Fibroblast of villous mesenchyme (primary cell): ENCODE data around the gene RAB6B. TPM values are rescaled to one million over a fixed set of nuclear protein-coding genes. Genes with fewer than 3 reads are reported as not detected.

Source experiments
- DNase-seq: peaks from one replicate; pipeline ENCODE4 v3.0.0-alpha.2; 2010; ENCODE audit warnings: low read depth
- H3K4me3 ChIP-seq: 2 replicates; pipeline ENCODE4 v1.5.1; 2011; ENCODE audit warnings: low read depth, mild to moderate bottlenecking, low read length
- total RNA-seq: library from RNA; depleted of rRNA; stranded (reverse); fragments of >200 nt; gene quantifications from 2 replicates; pipeline ENCODE4 v1.2.3, GENCODE V29; 2012
- TF ChIP-seq, protein P1 (sequence below): IDR thresholded peaks from 2 replicates; pipeline ENCODE4 v1.5.1; 2012; ENCODE audit warnings: low read depth, mild to moderate bottlenecking, low read length; ENCODE audit not compliant: insufficient read depth

The RAB6B gene
- total RNA-seq, 1 donor = 0.86 TPM

DNA sequence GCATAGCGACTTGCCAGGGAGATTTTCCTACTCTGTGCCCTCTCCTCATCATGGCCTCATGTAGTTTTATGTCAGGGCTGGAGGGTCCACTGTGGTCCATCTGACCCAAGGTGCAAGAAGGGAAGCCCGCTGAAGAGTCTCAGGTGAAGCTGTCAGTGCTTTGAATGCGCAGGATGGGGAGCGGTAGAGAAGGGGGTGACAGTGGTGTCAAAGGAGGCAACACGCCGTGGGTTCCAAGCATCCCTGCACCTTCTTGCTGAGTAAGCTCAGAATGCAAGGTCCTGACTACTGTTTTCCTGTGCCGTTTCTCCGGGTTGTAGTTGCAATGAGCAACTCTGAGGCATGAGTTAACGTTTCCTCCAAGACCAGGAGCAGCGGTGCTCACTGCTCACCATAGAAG is 44.9 kb upstream of the RAB6B start:
- TF ChIP-seq, protein P1, sequence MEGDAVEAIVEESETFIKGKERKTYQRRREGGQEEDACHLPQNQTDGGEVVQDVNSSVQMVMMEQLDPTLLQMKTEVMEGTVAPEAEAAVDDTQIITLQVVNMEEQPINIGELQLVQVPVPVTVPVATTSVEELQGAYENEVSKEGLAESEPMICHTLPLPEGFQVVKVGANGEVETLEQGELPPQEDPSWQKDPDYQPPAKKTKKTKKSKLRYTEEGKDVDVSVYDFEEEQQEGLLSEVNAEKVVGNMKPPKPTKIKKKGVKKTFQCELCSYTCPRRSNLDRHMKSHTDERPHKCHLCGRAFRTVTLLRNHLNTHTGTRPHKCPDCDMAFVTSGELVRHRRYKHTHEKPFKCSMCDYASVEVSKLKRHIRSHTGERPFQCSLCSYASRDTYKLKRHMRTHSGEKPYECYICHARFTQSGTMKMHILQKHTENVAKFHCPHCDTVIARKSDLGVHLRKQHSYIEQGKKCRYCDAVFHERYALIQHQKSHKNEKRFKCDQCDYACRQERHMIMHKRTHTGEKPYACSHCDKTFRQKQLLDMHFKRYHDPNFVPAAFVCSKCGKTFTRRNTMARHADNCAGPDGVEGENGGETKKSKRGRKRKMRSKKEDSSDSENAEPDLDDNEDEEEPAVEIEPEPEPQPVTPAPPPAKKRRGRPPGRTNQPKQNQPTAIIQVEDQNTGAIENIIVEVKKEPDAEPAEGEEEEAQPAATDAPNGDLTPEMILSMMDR = no peak
- DNase-seq = no peak
- no peak overlapping the region for H3K4me3 ChIP-seq

DNA sequence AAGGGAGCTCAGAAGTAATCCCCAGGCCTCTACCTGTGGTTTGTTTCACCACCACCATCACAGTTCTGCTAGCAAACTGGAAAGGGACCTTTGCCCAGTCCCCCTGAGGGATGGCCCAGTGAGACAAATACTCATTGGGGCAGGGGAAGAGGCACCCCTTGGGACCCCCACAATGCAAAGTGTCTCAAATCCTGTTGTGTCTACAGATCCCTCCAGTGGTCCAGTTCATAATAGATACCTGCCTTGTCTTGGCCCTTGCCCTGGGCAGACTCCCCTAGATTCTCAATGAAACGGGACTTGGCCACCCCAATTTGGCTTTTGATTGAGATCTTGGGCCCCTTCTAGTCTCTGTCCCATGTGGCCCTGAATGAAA is 43.8 kb upstream of the RAB6B start:
- TF ChIP-seq, protein P1 = no peak
- no peak for DNase-seq
- no peak overlapping the region for H3K4me3 ChIP-seq

DNA sequence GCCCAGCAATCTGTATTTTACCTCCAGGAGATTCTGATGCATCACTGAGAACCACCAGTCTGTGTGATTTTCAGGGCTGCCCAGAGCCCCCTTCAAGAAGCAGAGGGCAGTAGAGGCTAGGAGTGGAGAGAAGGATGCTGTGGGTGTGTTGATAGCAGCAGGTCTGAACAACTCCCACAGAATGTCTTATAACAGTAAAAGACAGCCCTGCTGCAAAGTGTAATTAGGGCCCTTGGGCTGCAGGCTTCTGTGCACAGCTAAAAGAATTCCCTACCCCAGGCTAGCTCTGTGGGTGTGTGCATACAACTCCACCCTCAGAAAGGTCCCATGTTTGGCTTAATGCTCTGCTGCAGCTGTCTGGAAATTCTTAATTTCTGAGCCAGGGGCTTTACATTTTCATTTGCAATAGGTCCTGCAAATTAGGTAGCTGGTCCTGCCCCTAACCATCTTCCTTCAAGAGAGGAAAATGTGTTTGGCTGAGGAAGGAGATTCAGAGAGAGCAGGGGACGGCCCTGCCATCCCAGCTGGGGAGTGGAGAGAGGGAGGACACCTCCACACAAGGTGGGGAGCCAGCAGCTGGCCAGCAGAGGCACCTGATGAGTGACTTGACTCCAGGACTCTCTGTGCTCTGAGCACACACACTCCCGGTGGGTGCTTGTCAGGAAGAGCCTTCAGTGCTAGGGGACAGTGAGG is 43.2 kb upstream of the RAB6B start:
- no peak for DNase-seq

DNA sequence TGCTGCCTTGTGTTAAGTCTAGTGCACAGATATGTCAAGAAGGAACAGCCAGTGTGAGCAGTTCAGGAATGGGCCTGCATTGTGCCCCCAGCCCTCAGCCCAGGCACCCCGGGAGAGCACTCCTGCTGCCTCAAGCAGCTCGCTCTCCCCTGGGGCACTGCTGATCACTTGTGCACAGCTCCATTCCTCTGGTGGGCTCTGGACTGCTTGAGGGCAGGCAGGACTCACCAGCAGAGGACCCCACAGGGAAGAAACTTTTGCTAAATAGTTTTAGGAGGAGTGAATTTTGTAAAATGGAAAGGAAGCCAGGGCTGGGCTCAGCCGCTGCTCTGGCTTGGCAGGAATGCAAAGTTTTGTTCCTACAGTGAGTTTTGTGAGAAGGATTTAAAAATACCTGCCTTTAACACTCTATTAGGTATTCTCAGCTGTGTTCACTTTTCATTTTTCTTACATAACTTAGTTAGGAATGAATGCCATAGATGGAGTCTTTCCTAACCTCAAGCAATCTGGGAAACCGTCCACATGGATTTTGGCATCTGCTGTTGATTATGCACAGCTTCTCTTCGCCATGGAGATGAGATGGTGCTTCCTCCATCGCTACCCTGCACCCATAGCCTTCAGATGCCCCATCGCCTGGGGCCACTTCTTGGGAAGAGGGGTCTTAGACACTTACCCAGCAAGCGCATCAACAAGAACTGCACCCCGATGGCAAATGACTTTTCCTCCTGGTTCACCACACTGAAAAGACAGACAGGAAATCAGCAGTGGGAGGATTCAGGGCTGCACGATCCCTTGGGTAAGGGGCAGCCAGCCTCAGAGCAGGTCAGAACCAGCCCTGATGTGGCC is 42.3 kb upstream of the RAB6B start:
- TF ChIP-seq, protein P1 = no peak
- no peak overlapping the region for H3K4me3 ChIP-seq
- DNase-seq = peak; percentile 14

More for the DNA sequence above, 43.2 kb upstream of the RAB6B start:
- TF ChIP-seq, protein P1 = peak; percentile 17
- no peak overlapping the region for H3K4me3 ChIP-seq

DNA sequence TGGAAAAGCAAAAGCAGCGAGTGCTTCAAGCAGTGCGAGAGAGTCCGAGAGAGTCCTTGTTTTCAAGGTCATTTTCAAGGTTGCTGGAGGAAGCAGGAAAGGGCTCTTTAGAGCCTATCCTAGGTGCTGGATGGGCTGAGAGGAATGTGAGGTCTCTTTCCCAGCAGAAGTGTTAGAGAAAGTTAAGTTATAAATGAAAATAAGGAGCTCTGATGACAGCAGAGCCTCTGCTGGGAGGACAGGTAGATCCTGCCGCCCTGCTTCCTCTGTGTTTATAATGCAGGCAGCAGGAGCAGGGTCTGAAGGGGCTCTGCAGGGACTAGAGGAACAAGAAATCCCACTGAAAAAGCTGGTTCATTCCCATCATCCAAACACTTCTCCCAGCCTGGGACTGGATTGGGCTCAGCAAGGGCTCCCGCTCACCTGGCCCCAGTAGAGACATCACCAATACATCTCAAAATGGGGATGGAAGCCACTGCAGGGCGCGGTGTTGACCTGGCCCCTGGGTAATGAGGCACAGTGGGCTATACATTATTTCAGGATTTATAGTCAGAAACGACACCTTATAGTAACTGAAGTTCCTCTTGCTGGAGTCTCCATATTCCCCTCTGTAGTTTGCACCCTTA is 41.5 kb upstream of the RAB6B start:
- no peak overlapping the region for H3K4me3 ChIP-seq
- no peak for DNase-seq
- TF ChIP-seq, protein P1 = no peak

DNA sequence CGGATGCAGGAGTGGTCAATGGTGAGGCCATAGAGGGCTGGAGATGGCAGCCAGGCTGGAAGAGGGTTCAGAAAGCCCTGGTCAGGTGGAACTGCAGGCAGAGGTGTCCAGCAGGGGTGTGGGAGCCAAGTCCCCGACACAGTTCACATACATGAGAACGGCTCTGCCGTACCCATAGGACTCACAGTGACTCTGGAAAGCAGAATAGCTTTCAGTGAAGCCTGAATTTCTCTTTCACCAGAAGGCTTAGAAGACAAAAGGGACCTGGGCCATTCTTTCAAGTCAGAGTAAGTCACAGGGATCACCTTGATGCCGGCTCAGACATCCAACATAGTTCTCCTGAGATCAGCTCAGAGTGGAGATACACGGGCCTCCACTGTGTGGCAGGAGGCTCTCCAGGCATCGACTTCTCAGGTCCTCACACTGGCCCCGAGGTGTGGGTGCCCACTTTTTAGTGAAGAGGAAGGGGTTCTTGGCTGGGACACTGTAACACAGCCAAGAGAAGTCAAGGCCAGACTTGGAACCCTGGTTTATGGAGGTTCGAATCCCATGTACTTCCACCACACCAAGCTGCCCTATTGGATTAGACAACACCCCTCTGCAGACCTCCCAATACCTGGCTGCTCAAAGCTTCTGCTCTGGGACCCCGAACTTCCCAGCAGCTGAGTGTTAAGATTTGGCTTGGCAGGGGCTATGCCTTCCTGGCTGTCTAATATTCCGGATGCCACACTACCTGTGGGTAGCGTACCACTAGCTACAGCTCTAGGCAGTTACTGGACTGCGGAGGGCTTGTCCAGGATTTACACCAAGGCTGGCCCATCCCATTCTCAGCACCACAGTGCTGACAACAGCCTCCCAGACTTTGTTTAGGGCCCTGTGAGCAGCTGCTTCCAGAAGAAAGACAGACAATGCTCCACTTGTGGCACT is 40.4 kb upstream of the RAB6B start:
- TF ChIP-seq, protein P1 = no peak
- DNase-seq = no peak
- H3K4me3 ChIP-seq = no peak overlapping the region
